ENCODE measurements around the gene PIK3R3.

DNA sequence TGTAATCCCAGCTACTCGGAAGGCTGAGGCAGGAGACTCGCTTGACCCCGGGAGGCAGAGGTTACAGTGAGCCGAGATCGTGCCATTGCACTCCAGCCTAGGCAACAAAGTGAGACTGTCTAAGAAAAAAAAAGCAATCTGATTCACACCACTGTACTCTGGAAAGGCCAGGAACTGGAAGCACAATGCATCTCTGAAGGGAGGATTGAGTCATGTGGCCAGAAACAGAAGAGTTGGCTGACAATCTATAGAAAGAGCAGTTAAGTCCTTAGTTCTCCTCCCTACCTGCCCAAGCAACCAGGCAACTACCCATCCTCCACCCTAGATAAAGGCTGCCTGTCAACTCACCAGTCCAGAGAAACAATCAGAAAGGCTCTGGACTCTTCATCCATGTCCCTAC lies 45.9 kb downstream of the PIK3R3 start:
- TF ChIP-seq, protein P1, sequence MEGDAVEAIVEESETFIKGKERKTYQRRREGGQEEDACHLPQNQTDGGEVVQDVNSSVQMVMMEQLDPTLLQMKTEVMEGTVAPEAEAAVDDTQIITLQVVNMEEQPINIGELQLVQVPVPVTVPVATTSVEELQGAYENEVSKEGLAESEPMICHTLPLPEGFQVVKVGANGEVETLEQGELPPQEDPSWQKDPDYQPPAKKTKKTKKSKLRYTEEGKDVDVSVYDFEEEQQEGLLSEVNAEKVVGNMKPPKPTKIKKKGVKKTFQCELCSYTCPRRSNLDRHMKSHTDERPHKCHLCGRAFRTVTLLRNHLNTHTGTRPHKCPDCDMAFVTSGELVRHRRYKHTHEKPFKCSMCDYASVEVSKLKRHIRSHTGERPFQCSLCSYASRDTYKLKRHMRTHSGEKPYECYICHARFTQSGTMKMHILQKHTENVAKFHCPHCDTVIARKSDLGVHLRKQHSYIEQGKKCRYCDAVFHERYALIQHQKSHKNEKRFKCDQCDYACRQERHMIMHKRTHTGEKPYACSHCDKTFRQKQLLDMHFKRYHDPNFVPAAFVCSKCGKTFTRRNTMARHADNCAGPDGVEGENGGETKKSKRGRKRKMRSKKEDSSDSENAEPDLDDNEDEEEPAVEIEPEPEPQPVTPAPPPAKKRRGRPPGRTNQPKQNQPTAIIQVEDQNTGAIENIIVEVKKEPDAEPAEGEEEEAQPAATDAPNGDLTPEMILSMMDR (optimal IDR thresholded peaks at IDR 0.05 in 1 of 3, IDR thresholded peaks at IDR 0.05 in 1 of 3, conservative IDR thresholded peaks at IDR 0.05 in 1 of 3; ENCODE audit: extremely low read depth in 1 of 3, insufficient read depth in 2 of 3, low read length in 3 of 3), result no peak
- no peak for TF ChIP-seq EZH2 (IDR thresholded peaks at IDR 0.05; ENCODE audit: low read length)

All from keratinocyte (primary cell).